ENCODE measurements around the gene KDM5B. TPM values are rescaled to one million over a fixed set of nuclear protein-coding genes. Genes with fewer than 3 reads are reported as not detected.
A peak's percentile ranks its signal among the peaks of the same experiment; 100 is the strongest.

Gene KDM5B
- polyA plus RNA-seq, 3 donors: 3.4 to 12.5 (median 10.6) TPM

GRCh38 chr1:202689493-202690342 lies 118.5 kb downstream of the KDM5B start:
- no peaks in the 10 kb centered on the region for H4K20me1 ChIP-seq (ENCODE audit: insufficient read depth, low read length)
- Mint-ChIP-seq H3K9me3 (no peaks in the 10 kb centered on the region), H3K27ac (no peak overlapping the region), H3K27me3 (ENCODE audit: low read depth in 3 of 3) (peaks cover 58 to 85% (median 68%) of the 10 kb centered on the region in 3 donors), H3K4me3 (peak overlapping the region in 1 of 2 donors; percentile 35), H3K36me3 (no peaks in the 10 kb centered on the region), H3K4me1 (no peaks in the 10 kb centered on the region)
- no peak for TF ChIP-seq CTCF (IDR thresholded peaks at IDR 0.05)
- DNase-seq: no peak
- 84% methylated on average over 4 of the region's 9 CpGs for WGBS (ENCODE audit: insufficient coverage)
- no peak overlapping the region for H3K27ac ChIP-seq (ENCODE audit: low read depth in 1 of 2, low read length in 2 of 2)
- no peaks in the 10 kb centered on the region for H3K9me3 ChIP-seq (replicated peaks in 1 of 2; ENCODE audit: control insufficient read depth in 1 of 2, insufficient read depth in 1 of 2, low read length in 2 of 2)
- no peaks in the 10 kb centered on the region for H3K4me1 ChIP-seq (ENCODE audit: control insufficient read depth in 1 of 2, insufficient read depth in 2 of 2, low read length in 2 of 2)
- H3K36me3 ChIP-seq (replicated peaks in 1 of 2; ENCODE audit: control insufficient read depth in 1 of 2, insufficient read depth in 2 of 2, low read length in 2 of 2): no peaks in the 10 kb centered on the region
- peaks cover 25 to 66% of the 10 kb centered on the region in 2 donors for H3K27me3 ChIP-seq (ENCODE audit: control insufficient read depth in 2 of 2, insufficient read depth in 2 of 2, low read length in 2 of 2)
- no peak overlapping the region for H2AFZ ChIP-seq (ENCODE audit: insufficient read depth, low read depth, low read length, poor library complexity, severe bottlenecking)
- no peak overlapping the region for H3K4me3 ChIP-seq (replicated peaks in 1 of 3; ENCODE audit: low read depth in 2 of 3, low read length in 3 of 3)
- H3K4me2 ChIP-seq (replicated peaks; ENCODE audit: extremely low read depth, low read length, poor library complexity, severe bottlenecking): no peak overlapping the region
- no peaks in the 10 kb centered on the region for H3K79me2 ChIP-seq (ENCODE audit: insufficient read depth, low read length)
- intact Hi-C loops (cut with micrococcal nuclease): no loop called here
- no peak overlapping the region for H3K9ac ChIP-seq (ENCODE audit: insufficient read depth, low read length, poor library complexity, severe bottlenecking)

- Histone ChIP-seq H3K27ac (ENCODE audit: low read depth in 1 of 2, low read length in 2 of 2) (no peak overlapping the region), H4K20me1 (ENCODE audit: insufficient read depth, low read length) (no peaks in the 10 kb centered on the region), H2AFZ (ENCODE audit: insufficient read depth, low read depth, low read length, poor library complexity, severe bottlenecking) (no peak overlapping the region), H3K27me3 (ENCODE audit: control insufficient read depth in 2 of 2, insufficient read depth in 2 of 2, low read length in 2 of 2) (peaks cover 28 to 65% of the 10 kb centered on the region in 2 donors), H3K9me3 (replicated peaks in 1 of 2; ENCODE audit: control insufficient read depth in 1 of 2, insufficient read depth in 1 of 2, low read length in 2 of 2) (no peaks in the 10 kb centered on the region), H3K4me2 (replicated peaks; ENCODE audit: extremely low read depth, low read length, poor library complexity, severe bottlenecking) (no peak overlapping the region), H3K9ac (ENCODE audit: insufficient read depth, low read length, poor library complexity, severe bottlenecking) (no peak overlapping the region), H3K4me3 (replicated peaks in 1 of 3; ENCODE audit: low read depth in 2 of 3, low read length in 3 of 3) (no peak overlapping the region), H3K79me2 (ENCODE audit: insufficient read depth, low read length) (no peaks in the 10 kb centered on the region), H3K36me3 (replicated peaks in 1 of 2; ENCODE audit: control insufficient read depth in 1 of 2, insufficient read depth in 2 of 2, low read length in 2 of 2) (no peaks in the 10 kb centered on the region), H3K4me1 (ENCODE audit: control insufficient read depth in 1 of 2, insufficient read depth in 2 of 2, low read length in 2 of 2) (no peaks in the 10 kb centered on the region)
- no peak for TF ChIP-seq CTCF (IDR thresholded peaks at IDR 0.05)
- Mint-ChIP-seq H3K9me3 (no peaks in the 10 kb centered on the region), H3K27me3 (ENCODE audit: low read depth in 3 of 3) (peaks cover 58 to 85% (median 69%) of the 10 kb centered on the region in 3 donors), H3K4me1 (no peaks in the 10 kb centered on the region), H3K27ac (no peak overlapping the region), H3K36me3 (no peaks in the 10 kb centered on the region), H3K4me3 (peak overlapping the region in 1 of 2 donors; percentile 35)
- no peak for DNase-seq
- intact Hi-C loops (cut with micrococcal nuclease): no loop called here
- no CpG with 5 or more reads among the region's 3 CpGs for WGBS (ENCODE audit: insufficient coverage)
Observed at GRCh38 chr1:202689082-202689481, 119.1 kb downstream of the KDM5B start.

Measured in CD14-positive monocyte (primary cell).